ENCODE measurements around the gene NSD1.

NSD1 gene

GRCh38 chr5:177275883-177276282 is 142.3 kb downstream of the NSD1 start:
- no peak for TF ChIP-seq CTCF (IDR thresholded peaks at IDR 0.05)

GRCh38 chr5:177276886-177277285 is 143.3 kb downstream of the NSD1 start:
- no peak for TF ChIP-seq CTCF (IDR thresholded peaks at IDR 0.05)

- TF ChIP-seq CTCF (IDR thresholded peaks at IDR 0.05), result no peak
Observed at GRCh38 chr5:177288191-177288590, 154.6 kb downstream of the NSD1 start.

GRCh38 chr5:177290816-177291596 is 157.4 kb downstream of the NSD1 start:
- TF ChIP-seq CTCF (IDR thresholded peaks at IDR 0.05), result no peak

GRCh38 chr5:177291735-177292134 is 158.2 kb downstream of the NSD1 start:
- TF ChIP-seq CTCF (IDR thresholded peaks at IDR 0.05), result no peak

GRCh38 chr5:177293819-177294581 is 160.4 kb downstream of the NSD1 start:
- no peak for TF ChIP-seq CTCF (IDR thresholded peaks at IDR 0.05)

GRCh38 chr5:177294632-177295031 is 161.1 kb downstream of the NSD1 start:
- TF ChIP-seq CTCF (IDR thresholded peaks at IDR 0.05), result no peak
